K562 (cell line): ENCODE results near the gene GNAZ. TPM values are rescaled to one million over a fixed set of nuclear protein-coding genes. Genes with fewer than 3 reads are reported as not detected.
A peak's percentile ranks its signal among the peaks of the same experiment; 100 is the strongest.

Experiments
- ATAC-seq: fragments of 200-7000 bp; cut with Tn5 transposase; 3 replicates; pipeline ENCODE4 v1.9.1; 2020; ENCODE audit warnings: moderate library complexity
- BruUV-seq: library from RNA; stranded (reverse); fragments of 400-500 nt; replicated peaks from 2 replicates; lab custom pipeline; 2021; lab: Mats Ljungman, UMichigan
- CTCF ChIA-PET: fragments of 300-600 bp; formaldehyde crosslinking; extraction: SDS; loops from one replicate; lab custom pipeline; 2021; ENCODE audit warnings: low intra/inter-chr PET ratio; lab: Yijun Ruan, JAX
- POLR2A ChIA-PET: fragments of 300-600, 350-650 bp; sonication (Branson Sonifier 250); formaldehyde crosslinking; extraction: SDS; loops from one replicate; lab custom pipeline; 2021; ENCODE audit warnings: antibody characterized with exemption, inconsistent platforms; lab: Yijun Ruan, JAX
- DNase-seq, 4 experiments: peaks; one replicate each; pipeline versions ENCODE4 v3.0.0 to v3.0.0-alpha.2; 2011 to 2018; ENCODE audit warnings: low spot score in 3 of 4, mixed read lengths in 3 of 4; ENCODE audit errors: extremely low read depth in 1 of 4
- FAIRE-seq: peaks from 2 replicates; lab custom pipeline; 2011; peaks lifted over from hg19 to GRCh38; lab: Jason Lieb, UNC
- H2AFZ ChIP-seq: 2 replicates; pipeline ENCODE4 v1.6.0; 2011; ENCODE audit warnings: low read depth, low read length, control low read depth, inconsistent platforms
- H3K27ac ChIP-seq: fragments of 200-600 bp; 3 replicates; pipeline ENCODE4 v1.8.0; 2011; ENCODE audit warnings: low read depth, mild to moderate bottlenecking, control low read depth, inconsistent platforms, low read length, moderate library complexity, mixed read lengths; ENCODE audit errors: extremely low read depth
- H3K27me3 ChIP-seq, 2 experiments: fragments of 300-600 bp in 1 of 2; 2 replicates in 1 of 2; 3 replicates in 1 of 2; pipeline versions ENCODE4 v1.6.0 to v1.8.0; 2011; ENCODE audit warnings: inconsistent platforms in 2 of 2, low read length in 2 of 2, mild to moderate bottlenecking in 1 of 2, mixed read lengths in 1 of 2, moderate library complexity in 1 of 2; ENCODE audit not compliant: control insufficient read depth in 2 of 2, insufficient read depth in 2 of 2
- H3K36me3 ChIP-seq: fragments of 300-600 bp; 3 replicates; pipeline ENCODE4 v1.8.0; 2011; ENCODE audit warnings: mild to moderate bottlenecking, low read length, inconsistent platforms; ENCODE audit not compliant: control insufficient read depth, insufficient read depth
- H3K4me1 ChIP-seq, 2 experiments: fragments of 200-600 bp in 1 of 2; replicated peaks in 1 of 2; 2 replicates in 1 of 2; 3 replicates in 1 of 2; pipeline versions ENCODE4 v1.5.1 to v1.8.0; 2011; ENCODE audit warnings: inconsistent platforms in 2 of 2, low read length in 2 of 2, mild to moderate bottlenecking in 1 of 2, mixed read lengths in 1 of 2, moderate library complexity in 1 of 2; ENCODE audit not compliant: control insufficient read depth in 2 of 2, insufficient read depth in 2 of 2
- H3K4me2 ChIP-seq: 2 replicates; pipeline ENCODE4 v1.6.1; 2011; ENCODE audit warnings: low read length, control low read depth, inconsistent platforms, mixed read lengths; ENCODE audit not compliant: insufficient read depth
- H3K4me3 ChIP-seq: fragments of 200-600 bp; sonication (generic), shearing (Covaris generic); 2 replicates; pipeline ENCODE4 v1.5.1; 2016; ENCODE audit warnings: control low read depth, inconsistent platforms
- H3K79me2 ChIP-seq: fragments of 200-600 bp; 3 replicates; pipeline ENCODE4 v1.8.0; 2011; ENCODE audit warnings: low read length, inconsistent platforms; ENCODE audit not compliant: control insufficient read depth, insufficient read depth
- H3K9ac ChIP-seq, 2 experiments: 2 replicates each; pipeline versions ENCODE4 v1.6.0 to v1.6.1; 2011; ENCODE audit warnings: low read depth in 2 of 2, low read length in 2 of 2, control low read depth in 1 of 2, inconsistent platforms in 1 of 2, mild to moderate bottlenecking in 1 of 2, mixed read lengths in 1 of 2; ENCODE audit not compliant: insufficient read depth in 1 of 2
- H3K9me1 ChIP-seq: one replicate; pipeline ENCODE4 v1.6.0; 2011; ENCODE audit warnings: inconsistent platforms, mild to moderate bottlenecking, low read length, moderate library complexity; ENCODE audit not compliant: control insufficient read depth, insufficient read depth
- H3K9me3 ChIP-seq: replicated peaks from 2 replicates; pipeline ENCODE4 v1.5.1; 2011; ENCODE audit warnings: low read depth, low read length, inconsistent platforms; ENCODE audit not compliant: control insufficient read depth, insufficient read depth
- H4K20me1 ChIP-seq: replicated peaks from 2 replicates; pipeline ENCODE4 v1.6.1; 2011; ENCODE audit warnings: low read length, inconsistent platforms, mixed read lengths; ENCODE audit not compliant: control insufficient read depth, insufficient read depth
- FOXP1 ChIP-seq: sonication (generic); formaldehyde crosslinking; IDR thresholded peaks from 2 replicates; pipeline ENCODE4 v1.8.0; 2022; ENCODE audit warnings: mild to moderate bottlenecking, missing genetic modification reagents
- ILK ChIP-seq: fragments of 450-650 bp; IDR thresholded peaks from 2 replicates; pipeline ENCODE4 v1.6.1; 2016; ENCODE audit warnings: missing genetic modification characterization, low read depth, mild to moderate bottlenecking, missing compliant biosample characterization, moderate library complexity, borderline replicate concordance
- KDM5B ChIP-seq: fragments of 200-600 bp; sonication (generic); IDR thresholded peaks from 2 replicates; pipeline ENCODE4 v1.6.1; 2012; ENCODE audit warnings: low read depth, mild to moderate bottlenecking, moderate library complexity, low read length, control low read depth, inconsistent platforms; ENCODE audit not compliant: insufficient replicate concordance
- MAFF ChIP-seq: IDR thresholded peaks from 2 replicates; pipeline ENCODE4 v1.6.1; 2012; ENCODE audit warnings: low read length, improper control_type of control experiment
- SIN3A ChIP-seq, 2 experiments: fragments of 150-350 bp in 1 of 2; IDR thresholded peaks; 2 replicates each; pipeline ENCODE4 v1.6.1; 2011 to 2016; ENCODE audit warnings: borderline replicate concordance in 2 of 2, low read depth in 2 of 2, low read length in 2 of 2, mild to moderate bottlenecking in 2 of 2, moderate library complexity in 2 of 2; ENCODE audit not compliant: control insufficient read depth in 1 of 2
- SMARCC2 ChIP-seq: fragments of 450-650 bp; IDR thresholded peaks from 2 replicates; pipeline ENCODE4 v1.6.1; 2017; ENCODE audit warnings: antibody characterized with exemption, moderate library complexity, mild to moderate bottlenecking, low read depth
- TAF9B ChIP-seq: fragments of 450-650 bp; IDR thresholded peaks from 2 replicates; pipeline ENCODE4 v1.6.1; 2018; ENCODE audit warnings: mild to moderate bottlenecking; ENCODE audit not compliant: partially characterized antibody
- XRCC5 ChIP-seq: fragments of 200-400 bp; formaldehyde crosslinking; IDR thresholded peaks from 2 replicates; pipeline ENCODE4 v1.6.1; 2017; ENCODE audit warnings: low read depth, mild to moderate bottlenecking, low read length
- ZBTB33 ChIP-seq: sonication (generic); formaldehyde crosslinking; IDR thresholded peaks from 2 replicates; pipeline ENCODE4 v1.8.1; 2023; ENCODE audit warnings: mild to moderate bottlenecking, missing genetic modification reagents
- WGBS: fragments of 100-300 bp; shearing (Covaris generic); methylation state at CpG from one replicate; pipeline ENCODE4 v1.1.6; 2016; ENCODE audit warnings: low coverage, mixed read lengths; ENCODE audit not compliant: insufficient coverage; ENCODE audit errors: missing lambda C conversion rate; 5-methylcytosine and 5-hydroxymethylcytosine counted together
- in situ Hi-C: fragments of 300-500 bp; cut with MboI; formaldehyde crosslinking; loops from 4 replicates; pipeline ENCODE4 v1.15.0; 2018; ENCODE audit warnings: inconsistent platforms, mixed read lengths
- intact Hi-C: fragments of 100-400 bp; cut with micrococcal nuclease; formaldehyde crosslinking; loops from 2 replicates; pipeline ENCODE4 v1.14.2; 2022
- polyA plus RNA-seq, 8 experiments: library from polyadenylated mRNA; depleted of rRNA in 4 of 8; stranded (reverse) in 5 of 8; unstranded in 3 of 8; fragments of >200 nt; fragmentation: Nextera tagmentation in 2 of 8; fragmentation: Illumina TruSeq in 1 of 8; extraction: Ambion mirVana in 2 of 8; extraction: Trizol in 1 of 8; gene quantifications; 2 replicates each; pipeline versions ENCODE4 v1.2.1 to v1.2.3, GENCODE V29; 2011 to 2014; ENCODE audit warnings: inconsistent platforms in 1 of 8, missing spikeins in 1 of 8
- total RNA-seq, 7 experiments: library from RNA; depleted of rRNA in 6 of 7; stranded (reverse); fragments of >200 nt in 6 of 7; fragmentation: Illumina TruSeq in 2 of 7; extraction: Trizol in 2 of 7; gene quantifications; 2 replicates each; pipeline versions ENCODE4 v1.2.1 to v1.2.3, GENCODE V29; 2011 to 2021; ENCODE audit warnings: low replicate concordance in 1 of 7
- TF ChIP-seq, protein P1 (sequence below): fragments of 250-450 bp; sonication (Bioruptor Pico); IDR thresholded peaks from 2 replicates; pipeline ENCODE4 v1.8.0; 2022; ENCODE audit warnings: inconsistent platforms

GNAZ gene
- total and polyA plus RNA-seq, 9 of the 15 experiments (the other 6 are each of a cell fraction or from before 2014, with no cell fraction given) = 0.04 to 0.22 (median 0.13) TPM; not detected in 3

DNA sequence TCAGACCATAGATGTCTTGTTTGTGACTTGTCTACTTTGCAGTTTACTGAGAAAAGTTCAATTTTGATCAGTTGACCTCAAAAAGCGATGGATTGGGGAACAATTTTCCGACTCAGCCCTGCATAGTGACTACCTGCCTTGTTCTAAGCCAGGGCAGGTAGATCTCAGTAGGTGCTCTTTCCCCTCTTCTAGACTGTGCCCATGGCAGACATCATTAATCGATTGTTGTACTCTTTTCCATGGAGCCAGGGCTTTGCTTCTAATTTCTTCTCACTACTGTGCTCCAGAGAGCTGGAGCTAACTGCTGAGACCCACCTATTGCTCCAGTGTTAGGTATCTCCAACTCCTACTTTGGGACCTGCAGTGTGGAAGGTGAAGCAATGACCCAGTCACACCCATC lies 84.8 kb downstream of the GNAZ start:
- FAIRE-seq = no peak
- CTCF ChIA-PET = interaction anchor here (3.1 kb wide), 1 partner anchor 126 kb away, joined by 16 read pairs; no protein-coding TSS in a partner anchor

More for the DNA sequence above, 84.8 kb downstream of the GNAZ start:
- in situ Hi-C loops = loop anchor here (25.0 kb wide), 1 partner anchor 432 kb away; the partner anchor contains the start of gene IGLL1
- POLR2A ChIA-PET = interaction anchor here (0.7 to 86.5 kb wide), 4 partner anchors 8 to 1113 kb away, joined by 3 to 3476 read pairs (median 50); partner anchors contain the start of genes BCR and RAB36
- no TSS peak for BruUV-seq
- DNase-seq (peak in 1 of 4 experiments; percentile 51), ATAC-seq (no peak)
- H4K20me1 ChIP-seq = peaks cover 83% of the 10 kb centered on the region
- H3K79me2 ChIP-seq = no peaks in the 10 kb centered on the region
- H2AFZ ChIP-seq = no peak overlapping the region
- no peak overlapping the region for H3K4me3 ChIP-seq
- no peaks in the 10 kb centered on the region for H3K9me3 ChIP-seq
- H3K4me2 ChIP-seq = no peak overlapping the region
- peaks cover 4 to 44% of the 10 kb centered on the region in 2 experiments; a peak in 4 of 5 replicates for H3K4me1 ChIP-seq
- TF ChIP-seq, protein P1, sequence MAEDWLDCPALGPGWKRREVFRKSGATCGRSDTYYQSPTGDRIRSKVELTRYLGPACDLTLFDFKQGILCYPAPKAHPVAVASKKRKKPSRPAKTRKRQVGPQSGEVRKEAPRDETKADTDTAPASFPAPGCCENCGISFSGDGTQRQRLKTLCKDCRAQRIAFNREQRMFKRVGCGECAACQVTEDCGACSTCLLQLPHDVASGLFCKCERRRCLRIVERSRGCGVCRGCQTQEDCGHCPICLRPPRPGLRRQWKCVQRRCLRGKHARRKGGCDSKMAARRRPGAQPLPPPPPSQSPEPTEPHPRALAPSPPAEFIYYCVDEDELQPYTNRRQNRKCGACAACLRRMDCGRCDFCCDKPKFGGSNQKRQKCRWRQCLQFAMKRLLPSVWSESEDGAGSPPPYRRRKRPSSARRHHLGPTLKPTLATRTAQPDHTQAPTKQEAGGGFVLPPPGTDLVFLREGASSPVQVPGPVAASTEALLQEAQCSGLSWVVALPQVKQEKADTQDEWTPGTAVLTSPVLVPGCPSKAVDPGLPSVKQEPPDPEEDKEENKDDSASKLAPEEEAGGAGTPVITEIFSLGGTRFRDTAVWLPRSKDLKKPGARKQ (CRISPR knock-in tag) = no peak
- TF ChIP-seq ILK (tag) = no peak
- TF ChIP-seq SMARCC2 = no peak
- TF ChIP-seq SIN3A (IDR thresholded peaks at IDR 0.05; ENCODE audit: borderline replicate concordance in 2 of 2, control insufficient read depth in 1 of 2, low read depth in 2 of 2, low read length in 2 of 2) = no peak
- no peak for TF ChIP-seq KDM5B
- no peak for TF ChIP-seq ZBTB33
- TF ChIP-seq TAF9B = no peak
- TF ChIP-seq MAFF = no peak
- no peak for TF ChIP-seq XRCC5
- no peak for TF ChIP-seq FOXP1 (CRISPR knock-in tag)
- peaks cover 4% of the 10 kb centered on the region for H3K9me1 ChIP-seq
- peaks cover 87 to 100% of the 10 kb centered on the region in 2 experiments for H3K27me3 ChIP-seq
- intact Hi-C loops = no loop called here
- H3K27ac ChIP-seq = no peak overlapping the region
- H3K36me3 ChIP-seq = no peaks in the 10 kb centered on the region
- WGBS = under 1% methylated on average over 3 of the region's 3 CpGs
- no peak overlapping the region for H3K9ac ChIP-seq
